Breast epithelium (tissue), 3 donors: ENCODE data around the gene PARP12.

Experiments used
- POLR2A ChIP-seq: fragments of 450-650 bp; IDR thresholded peaks from one replicate; pipeline ENCODE4 v1.6.1; 2016; ENCODE audit warnings: antibody characterized with exemption, mild to moderate bottlenecking, moderate library complexity
- POLR2AphosphoS5 ChIP-seq, 3 donors: sonication (generic); formaldehyde crosslinking; IDR thresholded peaks; one replicate each; pipeline ENCODE4 v1.6.1; 2017; ENCODE audit warnings: antibody characterized with exemption in 3 of 3
- TF ChIP-seq, protein P1 (sequence below), 3 donors: fragments of 450-650 bp; IDR thresholded peaks; one replicate each; pipeline ENCODE4 v1.5.1; 2016 to 2017; ENCODE audit warnings: antibody characterized with exemption in 3 of 3, mild to moderate bottlenecking in 3 of 3, moderate library complexity in 3 of 3

GRCh38 chr7:140017543-140017942, 45.2 kb downstream of the PARP12 start:
- TF ChIP-seq, protein P1, sequence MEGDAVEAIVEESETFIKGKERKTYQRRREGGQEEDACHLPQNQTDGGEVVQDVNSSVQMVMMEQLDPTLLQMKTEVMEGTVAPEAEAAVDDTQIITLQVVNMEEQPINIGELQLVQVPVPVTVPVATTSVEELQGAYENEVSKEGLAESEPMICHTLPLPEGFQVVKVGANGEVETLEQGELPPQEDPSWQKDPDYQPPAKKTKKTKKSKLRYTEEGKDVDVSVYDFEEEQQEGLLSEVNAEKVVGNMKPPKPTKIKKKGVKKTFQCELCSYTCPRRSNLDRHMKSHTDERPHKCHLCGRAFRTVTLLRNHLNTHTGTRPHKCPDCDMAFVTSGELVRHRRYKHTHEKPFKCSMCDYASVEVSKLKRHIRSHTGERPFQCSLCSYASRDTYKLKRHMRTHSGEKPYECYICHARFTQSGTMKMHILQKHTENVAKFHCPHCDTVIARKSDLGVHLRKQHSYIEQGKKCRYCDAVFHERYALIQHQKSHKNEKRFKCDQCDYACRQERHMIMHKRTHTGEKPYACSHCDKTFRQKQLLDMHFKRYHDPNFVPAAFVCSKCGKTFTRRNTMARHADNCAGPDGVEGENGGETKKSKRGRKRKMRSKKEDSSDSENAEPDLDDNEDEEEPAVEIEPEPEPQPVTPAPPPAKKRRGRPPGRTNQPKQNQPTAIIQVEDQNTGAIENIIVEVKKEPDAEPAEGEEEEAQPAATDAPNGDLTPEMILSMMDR (IDR thresholded peaks at IDR 0.05) = no peak
- TF ChIP-seq POLR2A (no peak), POLR2AphosphoS5 (IDR thresholded peaks at IDR 0.05) (no peak)
